Measurements from ENCODE around the gene CYTH3.

The CYTH3 gene

DNA sequence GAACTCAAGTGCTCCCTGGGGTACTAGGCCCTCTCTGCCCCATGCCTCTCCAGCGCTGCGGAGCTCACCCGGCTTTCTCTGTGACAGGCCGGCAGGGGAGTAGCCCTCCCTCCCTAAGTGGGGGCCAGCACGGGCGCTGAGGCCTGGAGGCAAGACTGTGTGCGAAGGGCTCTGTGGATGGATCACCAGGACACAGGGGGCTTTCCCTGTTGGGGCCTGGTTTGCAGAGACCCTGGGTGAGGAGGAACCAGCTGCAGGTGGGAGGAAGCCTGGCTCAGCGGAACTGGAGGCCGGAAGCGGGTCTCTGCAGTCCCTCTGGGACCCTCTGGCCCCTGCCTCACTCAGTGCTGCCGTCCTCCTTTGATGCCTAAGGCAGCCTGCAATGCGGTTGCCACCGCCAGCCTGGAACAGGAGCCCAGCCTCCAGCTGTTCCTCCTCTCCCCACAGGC lies 106.0 kb downstream of the CYTH3 start:
- TF ChIP-seq, protein P1, sequence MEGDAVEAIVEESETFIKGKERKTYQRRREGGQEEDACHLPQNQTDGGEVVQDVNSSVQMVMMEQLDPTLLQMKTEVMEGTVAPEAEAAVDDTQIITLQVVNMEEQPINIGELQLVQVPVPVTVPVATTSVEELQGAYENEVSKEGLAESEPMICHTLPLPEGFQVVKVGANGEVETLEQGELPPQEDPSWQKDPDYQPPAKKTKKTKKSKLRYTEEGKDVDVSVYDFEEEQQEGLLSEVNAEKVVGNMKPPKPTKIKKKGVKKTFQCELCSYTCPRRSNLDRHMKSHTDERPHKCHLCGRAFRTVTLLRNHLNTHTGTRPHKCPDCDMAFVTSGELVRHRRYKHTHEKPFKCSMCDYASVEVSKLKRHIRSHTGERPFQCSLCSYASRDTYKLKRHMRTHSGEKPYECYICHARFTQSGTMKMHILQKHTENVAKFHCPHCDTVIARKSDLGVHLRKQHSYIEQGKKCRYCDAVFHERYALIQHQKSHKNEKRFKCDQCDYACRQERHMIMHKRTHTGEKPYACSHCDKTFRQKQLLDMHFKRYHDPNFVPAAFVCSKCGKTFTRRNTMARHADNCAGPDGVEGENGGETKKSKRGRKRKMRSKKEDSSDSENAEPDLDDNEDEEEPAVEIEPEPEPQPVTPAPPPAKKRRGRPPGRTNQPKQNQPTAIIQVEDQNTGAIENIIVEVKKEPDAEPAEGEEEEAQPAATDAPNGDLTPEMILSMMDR (IDR thresholded peaks at IDR 0.05), result no peak

DNA sequence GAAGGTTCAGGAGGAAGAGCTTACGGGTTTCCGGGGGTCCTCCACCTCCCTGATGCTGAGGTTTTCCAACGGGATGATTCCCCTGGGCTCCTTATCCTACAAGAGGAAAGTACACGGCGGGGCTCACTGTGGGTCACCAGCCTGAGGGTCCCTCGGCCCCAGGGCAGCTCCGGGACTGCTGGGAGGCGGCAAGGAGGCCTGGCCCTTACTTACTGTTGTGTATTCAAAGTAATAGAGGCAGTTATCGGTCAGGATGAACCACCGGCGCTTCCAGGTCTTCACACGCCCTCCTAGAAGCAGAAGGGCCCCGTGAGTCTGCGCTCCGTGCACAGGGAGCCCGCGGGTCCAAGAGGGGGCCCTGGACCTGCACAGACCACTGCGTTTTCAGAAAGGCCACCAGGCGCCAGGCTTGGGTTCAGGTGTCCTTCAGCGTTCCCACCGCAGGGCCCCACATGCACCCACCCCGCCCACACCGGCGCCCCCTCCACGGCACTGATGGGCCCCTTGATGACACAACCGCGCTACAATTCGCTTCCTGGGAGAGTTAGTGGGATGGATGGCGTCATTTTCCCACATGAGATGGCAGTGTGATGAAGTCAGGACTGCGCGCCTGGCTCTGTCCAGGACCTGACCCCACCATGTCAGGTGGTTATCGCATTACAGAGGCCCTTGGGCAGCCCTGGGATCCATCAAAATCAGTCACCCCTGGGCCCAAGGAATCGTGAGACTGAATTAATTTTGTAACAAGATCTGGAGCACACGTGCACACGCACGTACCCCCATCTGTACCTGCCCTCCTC lies 106.7 kb downstream of the CYTH3 start:
- TF ChIP-seq, protein P1 (IDR thresholded peaks at IDR 0.05), result no peak

DNA sequence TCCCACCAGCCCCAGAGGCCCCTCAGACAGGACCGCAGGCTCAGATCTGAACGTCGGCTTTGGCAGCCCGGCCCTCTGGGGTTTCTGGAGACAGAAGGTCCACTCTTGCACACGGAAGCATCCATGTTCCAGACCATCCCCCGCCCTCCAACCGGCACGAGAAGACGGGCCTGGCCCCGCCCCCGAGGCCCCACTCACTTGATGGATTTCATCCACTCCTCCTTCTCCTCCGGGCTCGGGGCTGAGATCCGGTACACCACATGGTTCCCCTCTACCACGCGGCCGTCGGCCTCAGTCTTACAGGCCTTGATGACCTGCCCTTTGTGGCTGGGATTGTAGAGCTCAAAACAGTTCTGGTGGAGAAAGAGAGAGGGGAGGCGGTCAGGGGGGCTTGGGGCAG lies 107.3 kb downstream of the CYTH3 start:
- TF ChIP-seq, protein P1 (IDR thresholded peaks at IDR 0.05), result no peak

DNA sequence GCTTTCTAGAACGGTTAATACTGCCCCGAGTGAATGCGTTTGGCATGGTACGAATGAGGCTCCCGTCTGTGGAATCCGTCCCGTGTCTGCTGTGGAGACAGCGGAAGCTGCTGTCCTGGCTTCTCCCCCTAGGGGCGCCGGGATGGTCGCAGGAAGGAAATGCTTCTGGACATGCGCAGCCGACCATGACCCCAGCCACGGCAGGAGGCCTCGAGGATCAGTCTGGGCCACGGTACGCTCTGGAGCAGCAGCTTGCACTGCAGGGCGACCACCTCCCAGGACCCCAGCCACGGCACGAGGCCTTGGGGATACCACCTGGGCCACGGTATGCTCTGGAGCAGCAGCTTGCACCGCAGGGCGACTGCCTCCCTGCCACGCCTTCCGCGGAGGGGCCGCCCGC lies 107.9 kb downstream of the CYTH3 start:
- TF ChIP-seq, protein P1 (IDR thresholded peaks at IDR 0.05), result no peak

DNA sequence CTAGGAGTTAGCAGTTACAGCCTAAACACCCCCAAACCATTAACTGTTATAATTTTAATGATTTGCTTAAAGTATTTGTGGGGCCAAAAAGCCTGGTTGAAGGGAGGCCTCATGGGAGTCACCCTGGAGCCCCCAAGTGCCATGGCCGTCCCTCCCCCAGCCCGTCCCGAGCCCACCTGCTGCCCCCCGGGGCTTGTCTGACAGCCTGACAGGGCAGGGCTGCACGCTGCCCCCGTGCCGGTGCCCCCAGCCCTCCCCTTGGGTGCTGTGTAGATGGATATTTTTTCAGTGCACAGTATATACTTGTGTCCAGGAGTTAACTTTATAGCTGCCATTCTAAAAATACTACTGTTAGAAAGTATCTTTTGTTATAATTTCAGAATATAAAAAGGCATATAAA lies 108.4 kb downstream of the CYTH3 start:
- TF ChIP-seq, protein P1 (IDR thresholded peaks at IDR 0.05), result no peak

DNA sequence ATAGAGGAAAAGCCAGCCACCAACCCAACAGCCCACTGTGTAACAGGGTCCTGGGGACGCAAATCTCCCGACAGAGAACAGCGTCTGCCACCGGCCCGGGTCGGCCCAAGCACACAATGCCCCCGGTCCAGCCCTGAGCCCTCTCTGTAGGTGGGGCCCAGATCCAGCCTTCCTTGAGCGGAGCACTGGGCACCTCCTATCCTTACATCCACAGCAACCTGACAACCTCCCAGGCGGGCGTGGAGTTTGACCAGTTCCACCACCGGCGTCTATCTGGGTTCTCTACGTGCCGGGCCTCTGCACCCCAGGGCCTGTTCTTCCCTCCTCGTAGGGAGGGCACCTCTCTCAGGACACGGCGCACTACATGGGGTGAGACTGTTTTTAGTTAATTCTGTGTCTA lies 109.0 kb downstream of the CYTH3 start:
- TF ChIP-seq, protein P1 (IDR thresholded peaks at IDR 0.05), result no peak

DNA sequence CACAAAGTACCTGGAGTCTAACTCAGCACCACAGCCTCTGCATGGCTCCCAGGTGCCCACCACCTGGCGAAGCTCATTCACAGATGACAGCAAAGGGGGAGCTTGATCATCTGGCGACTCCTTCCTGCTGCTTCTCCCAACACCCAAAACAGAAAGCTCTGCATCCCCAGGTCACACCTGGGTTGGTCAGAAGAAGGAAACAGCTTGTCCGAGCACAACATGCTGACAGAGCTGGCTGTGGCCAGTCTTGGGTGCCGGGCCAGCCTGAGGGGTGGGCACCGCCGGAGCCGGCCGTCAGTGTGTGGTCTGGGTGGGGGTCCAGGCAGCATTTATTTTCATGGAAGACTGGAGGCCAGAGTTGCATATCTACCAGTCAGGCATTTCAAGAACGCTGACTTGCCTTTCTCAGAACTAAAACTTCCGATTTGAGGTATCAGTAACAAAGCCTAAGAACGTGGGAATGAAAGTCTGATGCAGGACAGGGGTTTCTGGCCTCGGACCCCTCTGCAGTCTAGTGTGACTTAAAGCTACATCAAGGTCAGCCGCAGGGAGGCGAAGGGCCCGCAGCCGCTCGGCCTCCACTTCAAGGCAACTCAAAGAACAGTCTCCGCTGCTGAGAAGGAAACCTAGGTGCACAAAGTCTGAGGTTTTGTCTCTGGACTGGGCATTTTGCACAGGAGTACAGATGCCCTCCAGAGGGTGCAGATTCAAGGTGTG lies 109.6 kb downstream of the CYTH3 start:
- TF ChIP-seq, protein P1 (IDR thresholded peaks at IDR 0.05), result no peak

All from LNCAP (cell line).